ENCODE measurements around the gene EEF1A2.

- TF ChIP-seq HES2 (IDR thresholded peaks at IDR 0.05) = no peak
- no peak for TF ChIP-seq RCOR1 (IDR thresholded peaks at IDR 0.05; ENCODE audit: low read depth, low read length)
- no peak for TF ChIP-seq REST (IDR thresholded peaks at IDR 0.05)
- no peak for TF ChIP-seq CTCF (IDR thresholded peaks at IDR 0.05)
- no peak for TF ChIP-seq EP300 (IDR thresholded peaks at IDR 0.05)
- no peak for TF ChIP-seq PHF8 (IDR thresholded peaks at IDR 0.05; ENCODE audit: borderline replicate concordance, low read depth)
- no peak for TF ChIP-seq JUN (IDR thresholded peaks at IDR 0.05)
- no peak for TF ChIP-seq HOXB5 (CRISPR knock-in tag; IDR thresholded peaks at IDR 0.05)
- no peak for TF ChIP-seq RFX5 (IDR thresholded peaks at IDR 0.05)
Observed at GRCh38 chr20:63525971-63526370, 27.1 kb upstream of the EEF1A2 start.
